GM21367 (cell line): ENCODE measurements around the gene TUBGCP6.

ENCODE experiments used
- ATAC-seq: cut with Tn5 transposase; IDR thresholded peaks from one replicate; pipeline ENCODE4 v1.9.1; 2021; ENCODE audit not compliant: unreplicated experiment

The TUBGCP6 gene

DNA sequence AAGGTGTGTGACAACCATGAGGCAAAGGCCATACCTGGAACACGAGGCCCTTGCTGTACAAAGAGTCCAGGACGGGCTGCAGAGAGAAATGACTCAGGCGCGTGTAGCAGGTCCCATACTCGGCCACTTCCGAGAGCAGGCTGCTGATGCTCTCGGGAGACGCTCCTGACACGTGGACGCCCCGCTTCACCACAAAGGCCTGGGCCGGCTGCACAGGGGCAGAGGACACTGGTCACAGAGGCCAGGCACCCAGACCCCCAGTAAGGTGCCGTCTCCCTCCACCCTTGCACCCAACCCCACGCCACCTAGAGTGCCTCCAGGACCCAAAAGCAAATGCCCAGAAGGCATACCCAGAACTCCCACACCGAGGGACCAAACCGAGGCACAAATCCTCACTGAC, 15.5 kb downstream of the TUBGCP6 start:
- ATAC-seq: no peak

DNA sequence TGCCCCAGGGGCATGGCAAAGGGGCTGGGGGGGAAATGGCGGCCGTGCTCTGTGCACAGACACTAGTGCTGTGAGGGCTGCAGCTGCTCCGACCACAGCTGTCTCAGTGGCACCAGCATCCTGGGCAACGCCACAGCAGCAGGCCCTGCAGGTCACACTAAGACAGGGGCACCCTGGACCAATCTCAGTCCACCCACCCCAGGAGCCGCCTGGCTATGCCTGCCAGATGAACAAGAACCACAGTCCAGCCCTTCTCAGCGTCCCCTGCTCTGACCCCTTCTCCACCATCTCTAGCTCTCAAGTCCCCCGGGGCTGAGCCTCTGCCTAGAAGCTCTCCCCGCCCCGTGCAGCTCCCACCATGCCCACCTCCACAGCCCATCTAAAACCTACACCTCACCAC, 16.5 kb downstream of the TUBGCP6 start:
- no peak for ATAC-seq

DNA sequence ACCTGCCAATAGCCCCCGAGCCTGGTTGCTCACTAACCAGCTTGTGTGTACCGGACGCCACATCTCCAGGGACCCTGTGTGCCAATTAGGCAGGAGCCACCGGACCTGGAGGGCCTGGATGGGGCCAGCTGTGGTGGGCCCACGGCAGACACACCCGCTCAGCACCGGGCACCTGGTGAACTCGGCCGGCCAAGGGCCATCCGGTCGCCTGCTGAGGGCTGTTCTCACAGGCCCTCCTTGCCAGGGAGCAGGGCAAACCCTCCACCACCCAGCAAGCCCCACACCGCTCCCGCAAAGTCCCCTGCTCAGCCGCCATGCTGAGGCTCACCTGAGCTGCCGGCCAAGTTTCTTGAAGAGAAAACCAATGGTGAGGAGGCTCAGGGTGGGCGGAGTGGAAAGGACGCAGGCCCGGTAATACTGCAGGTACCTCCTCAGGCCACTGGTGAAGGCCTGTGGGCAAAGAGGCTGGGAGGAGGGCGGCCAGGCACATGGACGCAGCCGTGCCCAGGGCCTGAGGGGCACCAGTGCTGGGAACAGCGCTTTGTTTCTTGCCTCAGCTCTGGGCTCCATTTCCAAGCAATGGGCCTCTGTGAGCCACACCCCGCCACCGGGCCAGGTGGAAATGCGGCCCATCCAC, 17.1 kb downstream of the TUBGCP6 start:
- no peak for ATAC-seq

DNA sequence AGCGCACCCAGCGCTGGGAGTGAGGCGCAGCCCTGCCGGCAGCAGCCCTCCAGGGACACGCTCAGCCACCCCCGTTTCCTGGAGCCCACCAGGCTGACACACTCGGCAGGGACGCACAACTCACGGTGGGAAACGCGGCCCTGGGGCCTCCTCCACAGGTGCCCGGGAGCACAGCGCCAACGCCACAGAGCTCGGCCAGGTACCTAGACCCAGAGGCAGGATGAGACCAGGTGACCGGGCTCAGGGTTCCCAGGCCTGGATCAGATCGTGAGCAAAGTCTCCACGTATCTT, 18.0 kb downstream of the TUBGCP6 start:
- ATAC-seq: no peak

DNA sequence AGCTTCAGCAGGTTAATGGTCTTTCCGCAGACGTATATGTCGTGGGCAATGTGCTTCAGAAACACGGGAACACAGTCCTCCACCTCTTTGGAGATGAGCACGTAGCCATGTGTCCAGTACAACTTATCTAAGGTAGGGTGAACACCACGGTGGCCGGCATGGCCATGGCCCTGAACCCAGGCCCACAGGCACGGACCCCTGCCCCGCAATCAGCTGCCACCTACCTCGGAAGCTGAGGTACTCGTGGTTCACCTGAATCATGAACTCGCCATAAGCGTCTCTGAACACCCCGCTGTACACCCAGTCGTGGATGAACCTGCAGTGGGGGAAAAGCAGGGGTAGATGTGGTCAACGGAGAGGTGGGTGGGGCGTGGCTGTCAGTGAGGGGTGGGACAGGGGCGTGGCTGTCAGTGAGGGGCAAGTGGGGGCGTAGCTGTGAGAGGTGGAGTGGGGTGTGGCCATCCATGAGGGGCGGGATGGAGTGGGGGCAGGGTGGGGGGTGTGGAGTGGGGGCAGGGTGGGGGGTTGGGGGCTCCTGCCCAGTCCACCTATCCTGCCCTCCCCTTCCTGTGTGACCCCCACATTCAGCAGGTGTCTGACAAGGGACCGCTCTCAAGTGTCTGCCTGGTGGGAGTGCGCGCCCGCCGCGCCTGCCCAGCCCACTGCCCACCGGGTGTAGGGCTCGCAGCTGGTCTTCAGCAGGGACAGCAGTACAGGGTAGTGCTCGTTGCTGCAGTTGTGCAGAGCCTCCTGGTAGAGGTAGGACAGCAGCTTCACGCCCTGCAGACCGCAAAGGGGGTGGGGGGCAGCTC, 18.6 kb downstream of the TUBGCP6 start:
- no peak for ATAC-seq

DNA sequence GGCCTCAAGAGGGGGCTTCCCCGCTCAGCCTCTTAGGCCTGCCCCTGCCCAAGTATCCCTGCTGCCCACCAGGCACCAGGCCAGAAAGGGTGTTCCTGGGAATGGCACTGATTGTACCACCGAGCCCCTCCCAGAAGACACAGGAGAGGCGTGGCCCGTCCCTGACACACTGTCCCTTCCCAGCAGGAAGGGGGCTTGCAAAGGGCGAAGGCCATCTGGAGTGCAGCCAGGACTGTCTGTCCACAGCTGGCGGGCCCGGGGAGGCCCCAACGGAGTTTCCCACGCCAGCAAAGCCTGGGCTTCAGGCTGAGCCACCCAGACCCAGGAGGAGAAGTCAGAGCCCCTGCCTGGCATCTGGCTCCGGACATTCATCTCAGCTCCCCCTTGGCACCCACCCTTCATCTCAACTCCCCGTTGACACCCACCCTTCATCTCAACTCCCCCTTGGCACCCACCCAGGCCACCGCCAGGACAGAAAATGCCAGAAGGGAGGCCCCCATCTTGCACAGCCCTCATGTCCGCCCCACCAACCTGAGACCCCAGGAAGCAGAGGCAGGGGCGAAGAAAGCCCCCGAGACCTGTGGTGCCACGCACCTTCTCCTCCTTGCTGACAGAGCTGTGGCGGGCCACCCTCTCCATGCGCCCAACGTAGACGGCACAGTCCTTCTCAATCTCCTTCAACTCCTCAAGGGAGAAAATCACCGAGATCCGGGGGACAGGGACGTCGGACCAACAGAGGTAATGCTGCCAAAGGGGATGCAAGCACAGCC, 19.4 kb downstream of the TUBGCP6 start:
- ATAC-seq: no peak

DNA sequence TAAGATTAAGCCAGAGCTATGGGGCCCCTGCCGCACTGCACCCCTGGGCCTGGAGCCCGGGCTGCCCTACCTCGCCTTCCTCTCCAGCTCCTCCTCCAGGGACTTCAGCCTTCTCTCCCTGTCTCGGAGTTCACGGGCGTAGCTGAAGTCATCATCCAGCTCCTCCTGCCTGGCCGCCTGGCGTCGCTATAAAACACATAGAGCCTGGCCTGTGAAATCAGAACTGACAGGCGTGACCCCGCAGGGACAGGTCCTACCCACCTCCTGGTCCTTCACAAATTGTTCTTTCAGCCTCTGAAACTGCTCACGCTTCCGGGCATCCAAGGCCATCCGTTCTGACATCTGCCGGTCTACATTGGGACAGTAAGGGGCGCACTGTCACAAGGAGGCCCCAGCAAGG, 20.8 kb downstream of the TUBGCP6 start:
- ATAC-seq: no peak

DNA sequence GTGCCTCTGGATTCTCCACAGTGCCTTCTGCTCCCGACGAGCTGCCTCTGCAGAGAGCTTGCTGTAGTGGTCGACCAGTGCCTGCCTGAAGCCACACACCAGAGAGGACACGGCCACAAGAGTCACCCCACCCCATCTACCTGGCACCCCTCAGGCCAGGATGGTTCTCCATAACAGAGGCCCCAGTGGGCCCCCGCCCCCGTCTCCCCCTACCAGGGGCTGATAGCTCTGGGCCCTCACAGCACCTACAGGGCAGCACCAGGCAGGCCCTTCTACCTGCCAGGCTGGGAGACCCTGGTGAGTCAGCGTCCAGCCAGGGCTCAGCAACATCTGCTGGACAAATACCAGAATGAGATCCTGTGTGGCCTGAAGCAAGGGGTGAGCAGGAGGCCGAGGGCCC, 22.3 kb downstream of the TUBGCP6 start:
- ATAC-seq: no peak

DNA sequence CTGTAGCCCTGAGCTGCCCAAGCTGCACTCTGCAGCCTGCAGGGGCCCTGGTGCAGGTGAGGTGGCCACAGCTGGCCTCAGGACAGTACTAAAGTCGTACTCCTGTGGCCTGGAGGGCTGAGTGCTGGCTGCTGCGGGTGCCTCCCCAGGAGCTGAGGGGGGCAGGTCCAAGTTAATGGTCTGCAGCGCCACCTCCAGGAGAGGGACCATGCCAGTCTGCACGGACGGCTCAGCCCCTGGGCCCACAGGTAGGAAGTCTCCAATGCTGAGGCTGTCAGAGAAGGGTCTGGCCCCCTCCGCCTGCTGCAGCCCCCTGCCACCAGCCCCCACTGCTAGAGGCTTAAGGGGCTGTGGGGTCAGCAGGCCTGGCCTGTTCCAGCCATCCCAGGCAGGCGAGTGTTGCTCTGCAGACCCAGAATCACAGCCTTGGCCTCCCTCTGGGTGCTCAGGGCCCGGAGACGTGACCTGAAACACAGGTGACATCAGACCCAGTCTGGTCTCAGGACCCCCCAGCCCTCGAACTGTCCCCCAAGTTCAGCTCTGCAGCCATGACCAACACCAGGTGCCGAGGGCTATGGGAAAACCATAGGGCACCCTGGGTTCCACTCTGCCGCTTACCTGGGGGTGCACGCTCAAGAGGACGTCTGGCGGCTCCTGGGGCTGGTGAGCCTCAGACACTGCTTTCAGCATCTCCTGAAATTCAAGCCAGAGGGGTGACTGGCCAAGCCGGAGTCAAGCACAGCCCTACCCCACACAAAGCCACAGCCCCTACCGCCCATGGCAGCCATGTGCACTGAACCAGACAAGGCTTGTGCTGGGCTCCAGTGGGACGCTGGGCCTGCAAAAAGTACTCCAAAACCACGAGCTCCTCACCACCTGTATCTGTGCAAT, 23.2 kb downstream of the TUBGCP6 start:
- ATAC-seq: no peak

DNA sequence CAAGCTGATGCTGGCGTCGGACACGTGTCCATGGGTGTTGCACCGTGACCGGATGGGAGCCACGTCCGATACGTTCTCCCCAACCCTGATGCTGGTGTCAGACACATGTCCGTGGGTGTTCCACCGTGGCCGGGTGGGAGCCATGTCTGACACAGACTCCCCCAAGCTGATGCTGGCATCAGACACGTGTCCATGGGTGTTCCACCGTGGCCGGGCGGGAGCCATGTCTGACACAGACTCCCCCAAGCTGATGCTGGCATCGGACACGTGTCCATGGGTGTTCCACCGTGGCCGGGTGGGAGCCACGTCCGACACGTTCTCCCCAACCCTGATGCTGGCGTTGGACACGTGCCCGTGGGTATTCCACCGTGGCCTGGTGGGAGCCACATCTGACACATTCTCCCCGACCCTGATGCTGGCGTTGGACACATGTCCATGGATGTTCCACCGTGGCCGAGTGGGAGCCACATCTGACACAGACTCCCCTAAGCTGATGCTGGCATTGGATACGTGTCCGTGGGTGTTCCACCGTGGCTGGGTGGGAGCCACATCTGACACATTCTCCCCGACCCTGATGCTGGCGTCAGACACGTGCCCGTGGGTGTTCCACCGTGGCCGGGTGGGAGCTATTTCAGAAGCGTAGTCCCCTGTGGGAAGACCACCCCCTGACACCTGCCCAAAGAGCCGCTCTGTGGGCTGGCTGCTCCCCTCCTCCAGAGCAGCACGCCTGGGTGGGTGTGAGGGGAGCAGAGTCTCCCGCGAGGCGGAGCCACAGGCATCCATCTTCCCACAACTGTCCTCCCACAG, 24.0 kb downstream of the TUBGCP6 start:
- no peak for ATAC-seq

DNA sequence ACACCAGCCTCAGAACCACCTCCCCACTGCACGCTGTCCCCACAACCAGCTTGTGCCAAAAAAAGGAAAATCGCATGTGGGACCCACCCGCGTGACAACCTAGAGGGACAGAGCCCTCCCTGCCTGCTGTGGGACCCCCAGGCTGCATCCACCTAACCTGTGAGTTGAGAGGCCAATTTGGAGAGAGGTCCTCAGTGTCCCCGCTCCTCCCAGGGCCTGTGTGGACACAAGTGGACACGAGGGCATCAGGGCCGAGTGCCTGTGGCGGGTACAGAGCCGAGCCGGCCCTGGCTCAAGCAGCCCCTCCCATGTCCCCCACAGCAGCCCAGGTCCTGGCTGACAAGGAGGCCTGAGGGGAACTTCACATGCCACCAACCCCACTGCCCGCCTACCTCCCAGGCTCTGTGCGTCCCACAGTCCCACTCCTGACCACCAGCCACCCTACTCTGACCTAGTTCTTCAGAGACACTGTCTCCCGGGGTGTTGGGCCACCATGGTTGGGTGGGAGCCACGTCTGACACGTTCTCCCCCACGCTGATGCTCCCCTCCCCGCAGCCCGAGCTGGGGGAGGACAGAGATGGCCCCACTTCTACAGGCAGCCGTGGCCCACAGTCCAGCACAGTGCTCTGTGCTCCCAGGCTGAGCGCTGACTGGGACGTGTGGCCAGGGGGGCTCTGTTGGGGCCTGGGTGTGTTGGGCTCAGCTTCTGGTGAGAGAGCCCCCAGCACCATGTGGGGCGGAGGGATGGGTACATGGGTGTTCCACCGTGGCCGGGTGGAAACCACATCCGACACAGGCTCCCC, 24.8 kb downstream of the TUBGCP6 start:
- ATAC-seq: no peak

DNA sequence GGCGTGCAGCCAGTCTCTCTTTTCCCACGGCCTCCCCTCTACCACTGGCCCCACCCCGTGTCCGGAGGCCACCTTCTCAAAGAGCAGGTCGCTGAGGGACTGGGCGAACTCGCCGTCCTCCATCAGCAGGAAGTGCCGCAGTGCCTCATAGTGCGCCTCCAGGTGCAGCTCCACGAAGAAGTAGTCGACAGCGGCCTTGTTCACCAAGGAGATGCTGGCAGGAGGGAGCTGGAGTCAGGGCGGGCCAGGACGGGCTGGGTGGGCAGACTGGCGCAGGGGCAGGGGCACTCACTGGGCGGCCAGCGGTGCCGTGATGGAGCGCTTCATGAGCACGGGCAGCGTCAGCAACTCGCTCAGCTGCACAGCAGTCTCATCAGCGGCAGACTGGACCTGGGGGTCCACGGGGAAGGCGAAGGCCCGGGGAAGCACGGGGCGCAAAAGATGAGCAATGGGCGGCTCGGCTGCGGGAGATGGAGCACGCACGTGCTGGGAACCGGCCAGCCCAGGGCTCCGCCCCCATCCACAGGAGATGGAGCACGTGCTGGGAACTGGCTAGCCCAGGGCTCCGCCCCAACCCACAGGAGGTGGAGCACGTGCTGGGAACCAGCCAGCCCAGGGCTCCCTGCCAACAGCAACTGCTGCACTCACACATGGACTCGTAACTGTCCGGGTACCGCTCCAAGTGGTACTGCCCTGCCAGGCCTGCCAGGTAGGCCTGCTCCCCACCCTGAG, 25.7 kb downstream of the TUBGCP6 start:
- no peak for ATAC-seq

DNA sequence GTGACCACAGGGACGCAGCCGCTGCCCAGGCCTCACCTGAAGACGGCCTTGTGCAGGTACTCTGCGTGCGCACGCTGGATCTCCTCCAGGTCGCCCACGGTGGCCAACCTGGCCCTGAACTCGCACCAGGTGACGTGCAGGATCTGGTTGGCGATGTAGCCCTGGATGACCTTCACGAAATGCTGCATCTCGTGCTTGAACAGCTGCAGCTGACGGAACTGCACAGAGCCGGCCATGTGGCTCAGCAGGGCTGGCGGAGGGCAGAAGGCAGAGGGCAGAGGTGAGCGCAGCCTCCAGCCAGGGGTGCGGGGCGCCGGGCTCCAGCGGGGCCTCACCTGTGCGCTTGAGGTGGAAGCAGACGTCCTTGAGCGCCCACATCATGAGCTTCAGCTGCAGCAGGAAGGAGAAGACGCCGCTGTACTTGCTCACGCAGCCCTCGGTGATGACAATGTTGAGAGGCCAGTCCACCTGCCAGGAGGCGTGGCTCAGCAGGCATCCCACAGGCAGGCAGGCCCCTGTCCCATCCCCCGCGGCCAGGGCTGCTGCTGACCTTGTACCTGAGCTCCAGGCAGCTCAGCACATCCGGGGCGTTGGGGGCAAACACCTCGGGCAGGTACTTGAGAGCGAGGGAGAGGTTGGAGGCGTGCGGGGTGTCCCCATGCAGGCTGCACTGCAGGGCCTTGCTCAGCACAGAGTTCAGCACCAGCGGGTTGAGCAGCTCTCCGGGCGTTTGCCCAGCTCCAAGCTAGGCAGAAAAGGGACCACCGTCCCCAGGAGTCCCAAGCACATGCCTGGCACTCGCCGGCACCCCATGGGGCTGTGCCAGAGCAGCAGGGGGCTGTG, 26.4 kb downstream of the TUBGCP6 start:
- ATAC-seq: no peak

DNA sequence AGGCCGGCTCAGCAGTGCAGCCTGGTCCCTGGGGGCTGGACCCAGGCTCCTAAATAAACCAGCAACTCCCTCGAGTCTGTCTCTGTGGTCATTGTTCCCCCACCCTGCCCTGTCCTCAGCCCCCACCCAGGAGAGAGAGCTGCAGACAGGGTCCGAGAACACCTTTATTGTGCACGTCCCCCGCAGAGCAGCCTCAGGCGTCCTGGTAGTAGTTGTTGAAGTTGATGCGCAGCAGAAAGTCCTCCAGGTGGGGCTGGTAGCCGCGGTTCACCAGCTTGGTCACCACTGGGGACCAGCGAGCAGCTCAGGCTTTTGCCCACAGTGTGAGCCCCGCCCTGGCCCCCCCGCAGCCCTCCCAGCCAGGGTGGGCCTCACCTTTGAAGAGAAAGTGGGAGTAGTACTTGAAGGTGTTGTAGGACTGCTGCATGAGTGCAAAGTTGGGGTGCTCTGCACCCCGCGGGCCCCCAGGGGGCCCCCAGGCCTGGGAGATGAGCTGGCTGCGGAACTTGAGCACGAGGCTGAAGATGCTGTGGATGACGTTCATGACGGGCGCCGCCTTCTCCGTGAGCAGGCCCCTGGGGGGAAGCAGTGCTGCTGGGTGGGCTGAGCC, 27.2 kb downstream of the TUBGCP6 start:
- ATAC-seq: no peak

DNA sequence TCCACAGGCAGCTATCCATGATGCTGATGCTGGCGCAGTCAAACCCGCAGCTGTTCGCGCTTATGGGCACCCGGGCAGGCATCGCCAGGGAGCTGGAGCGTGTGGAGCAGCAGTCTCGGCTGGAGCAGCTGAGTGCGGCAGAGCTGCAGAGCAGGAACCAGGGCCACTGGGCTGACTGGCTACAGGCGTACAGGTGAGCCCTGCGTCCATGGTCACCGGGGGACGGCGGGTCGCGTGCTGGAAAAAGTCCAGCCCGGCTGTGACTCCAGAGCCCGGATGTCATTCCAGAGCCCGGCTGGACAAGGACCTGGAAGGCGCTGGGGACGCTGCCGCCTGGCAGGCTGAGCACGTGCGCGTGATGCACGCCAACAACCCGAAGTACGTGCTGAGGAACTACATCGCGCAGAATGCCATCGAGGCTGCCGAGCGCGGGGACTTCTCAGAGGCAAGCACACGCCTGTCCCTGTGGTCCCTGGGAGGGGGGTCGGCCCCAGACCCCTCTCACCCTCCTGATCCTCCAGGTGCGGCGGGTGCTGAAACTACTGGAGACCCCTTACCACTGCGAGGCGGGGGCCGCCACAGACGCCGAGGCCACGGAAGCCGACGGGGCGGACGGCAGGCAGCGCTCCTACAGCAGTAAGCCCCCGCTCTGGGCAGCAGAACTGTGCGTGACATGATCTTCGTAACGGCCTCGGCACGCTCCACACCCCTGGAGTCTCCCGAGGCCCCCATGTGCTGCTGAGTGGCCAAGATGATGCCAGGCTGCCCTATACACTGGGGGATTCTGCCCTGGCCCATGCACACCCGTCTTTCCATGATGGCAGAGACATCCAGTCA, 27.9 kb downstream of the TUBGCP6 start:
- ATAC-seq: no peak

DNA sequence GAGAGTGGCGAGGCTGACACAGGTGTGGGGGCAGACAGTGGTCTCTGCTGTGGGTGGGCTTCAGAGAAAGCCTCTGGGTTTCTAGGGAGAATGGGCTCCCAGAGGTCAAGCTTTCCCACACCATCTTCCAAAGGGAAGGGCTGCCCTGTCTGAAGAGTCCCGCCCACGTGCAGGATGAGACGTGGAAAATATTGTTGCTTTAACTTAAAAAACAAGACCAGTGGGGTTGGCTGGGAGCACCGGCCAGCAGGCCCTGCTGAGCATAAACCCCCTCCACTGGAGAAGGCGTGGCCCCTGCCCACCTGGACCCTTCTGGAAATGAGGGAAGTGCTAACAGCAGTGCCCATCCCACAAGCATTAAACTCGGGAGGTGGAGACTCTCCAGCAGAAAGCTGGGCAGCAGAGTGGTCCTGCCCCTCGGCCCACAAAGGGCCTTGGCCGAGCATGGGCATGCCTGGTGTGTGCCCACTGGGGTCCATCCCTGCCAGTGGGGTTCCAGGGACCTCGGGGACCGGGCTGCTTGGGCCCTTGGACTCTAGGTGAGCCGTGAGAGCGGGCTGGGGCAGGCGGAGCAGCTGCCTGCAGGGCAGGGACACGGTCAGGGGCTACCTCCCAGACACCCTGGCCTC, 28.7 kb downstream of the TUBGCP6 start:
- ATAC-seq: no peak
